DMS79 (cell line): ENCODE measurements around the gene ATAD5.
"Not testable (repeated sequence)": the region's sequence is repeated elsewhere in the genome, so short reads cannot be mapped to it uniquely, and the experiment has no call there.

Source experiments
- DNase-seq: peaks from one replicate; lab custom pipeline; 2025; lab: John Stamatoyannopoulos, UW

ATAD5 gene

DNA sequence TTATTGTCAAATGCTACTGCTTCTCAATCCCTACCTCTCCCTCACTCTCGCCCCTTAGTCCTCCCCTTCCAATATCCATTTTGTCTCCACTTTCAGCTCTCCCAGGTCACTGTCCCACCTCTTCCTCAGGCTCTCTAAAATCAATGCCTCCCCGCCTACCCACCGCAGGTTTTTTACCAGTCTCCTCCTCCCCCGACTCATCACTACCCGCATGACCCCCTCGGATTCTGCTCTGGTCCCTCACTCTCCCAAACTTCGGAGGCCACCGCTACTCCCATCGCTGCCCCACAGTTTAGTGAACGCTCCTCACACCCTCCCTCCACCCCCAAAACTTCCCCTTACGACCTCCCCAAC lies 7.8 kb upstream of the ATAD5 start:
- DNase-seq, result no peak

DNA sequence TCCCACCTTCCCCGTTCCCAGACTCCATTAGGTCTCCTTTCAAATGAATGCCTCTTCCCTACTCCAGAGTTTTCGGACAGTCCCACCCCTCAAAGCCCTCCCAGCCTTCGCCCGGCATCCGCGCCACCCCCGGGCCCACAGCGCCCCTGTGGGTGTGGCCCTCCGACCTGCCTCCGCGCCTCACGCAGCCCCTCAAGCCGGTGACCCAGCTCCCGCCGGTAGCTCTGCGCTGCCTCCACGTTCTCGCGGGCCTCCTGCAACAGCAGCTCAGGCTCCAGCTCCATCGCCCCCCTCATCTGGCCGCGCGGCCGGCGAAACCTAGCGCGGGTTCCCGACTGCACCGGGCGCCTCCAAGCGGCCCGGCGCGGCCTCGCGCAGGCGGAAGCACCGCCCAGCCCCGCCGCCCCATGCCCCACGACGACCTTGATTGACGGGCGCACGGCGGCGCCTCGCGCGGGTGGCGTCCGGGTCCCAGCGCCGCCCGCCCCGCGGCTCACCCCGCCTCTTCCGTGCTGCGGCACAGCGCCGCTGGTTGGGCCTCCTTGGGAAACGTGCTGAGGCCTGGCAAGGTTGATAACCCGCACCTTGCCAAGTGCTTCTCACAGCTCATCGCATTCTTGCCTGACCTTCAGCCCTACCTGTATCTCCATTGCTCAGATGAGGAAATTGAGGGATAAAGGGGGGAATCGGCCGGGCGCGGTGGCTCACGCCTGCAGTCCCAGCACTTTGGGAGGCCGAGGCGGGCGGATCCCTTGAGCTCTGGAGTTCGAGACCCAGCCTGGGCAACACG lies 7.2 kb upstream of the ATAD5 start, which contains the start of gene CRLF3:
Gene CRLF3, minus strand, starts transcription at position 337 of the 790 bp plus-strand sequence. Its CDS starts 41 bp downstream, at position 296.
- peak; percentile 60 for DNase-seq

DNA sequence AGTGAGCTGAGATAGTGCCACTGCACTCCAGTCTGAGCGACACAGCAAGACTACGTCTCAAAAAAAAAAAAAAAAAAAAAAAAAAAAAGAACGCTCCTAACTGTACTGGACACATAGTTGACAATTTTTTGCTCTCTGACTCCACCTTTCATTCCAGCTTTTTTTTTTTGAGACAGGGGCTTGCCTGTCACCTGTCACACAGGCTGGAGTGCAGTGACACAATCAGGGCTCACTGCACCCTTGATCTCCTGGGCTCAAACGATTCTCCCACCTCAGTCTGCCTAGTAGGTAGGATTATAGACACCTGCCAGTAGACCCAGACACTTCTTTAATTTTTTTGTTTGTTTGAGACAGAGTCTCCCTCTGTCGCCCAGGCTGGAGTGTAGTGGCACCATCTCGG lies 4.7 kb upstream of the ATAD5 start:
- no peak for DNase-seq

DNA sequence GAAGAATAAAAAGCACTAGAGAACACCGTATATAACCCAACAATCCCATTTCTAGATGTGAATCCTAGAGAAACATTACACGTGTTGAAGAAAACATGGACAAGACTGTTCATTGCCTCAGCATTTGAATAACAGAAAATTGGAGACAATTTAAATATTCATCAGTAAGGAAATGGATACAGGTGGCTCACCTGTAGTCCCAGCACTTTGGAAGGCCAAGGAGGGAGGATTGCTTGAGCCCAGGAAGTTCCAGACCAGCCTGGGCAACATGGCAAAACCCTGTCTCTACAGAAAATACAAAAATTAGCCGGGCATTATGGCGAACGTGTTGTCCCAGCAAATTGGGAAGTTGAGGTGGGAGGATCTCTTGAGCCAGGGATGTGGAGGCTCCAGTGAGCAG lies 2.7 kb upstream of the ATAD5 start:
- no peak for DNase-seq

DNA sequence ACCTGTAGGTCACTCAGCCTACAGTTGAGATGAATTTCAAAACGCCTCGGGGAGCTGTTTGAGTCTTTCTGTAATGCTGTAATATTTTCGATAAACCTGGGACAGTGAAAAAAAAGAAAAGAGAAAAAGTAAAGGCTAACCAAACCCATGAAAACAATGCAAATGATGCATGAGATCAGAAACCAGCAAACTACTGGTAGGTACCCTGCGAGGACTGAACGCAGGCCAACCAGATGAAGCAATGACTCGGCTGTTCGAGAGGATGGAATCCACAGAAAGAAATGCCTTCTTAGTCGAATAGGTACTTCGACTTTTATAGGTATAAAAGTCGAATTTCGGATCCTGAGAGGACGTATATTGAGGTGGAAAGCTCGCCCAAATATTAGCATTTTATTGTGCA lies 509 bp upstream of the ATAD5 start:
- DNase-seq, result no peak

DNA sequence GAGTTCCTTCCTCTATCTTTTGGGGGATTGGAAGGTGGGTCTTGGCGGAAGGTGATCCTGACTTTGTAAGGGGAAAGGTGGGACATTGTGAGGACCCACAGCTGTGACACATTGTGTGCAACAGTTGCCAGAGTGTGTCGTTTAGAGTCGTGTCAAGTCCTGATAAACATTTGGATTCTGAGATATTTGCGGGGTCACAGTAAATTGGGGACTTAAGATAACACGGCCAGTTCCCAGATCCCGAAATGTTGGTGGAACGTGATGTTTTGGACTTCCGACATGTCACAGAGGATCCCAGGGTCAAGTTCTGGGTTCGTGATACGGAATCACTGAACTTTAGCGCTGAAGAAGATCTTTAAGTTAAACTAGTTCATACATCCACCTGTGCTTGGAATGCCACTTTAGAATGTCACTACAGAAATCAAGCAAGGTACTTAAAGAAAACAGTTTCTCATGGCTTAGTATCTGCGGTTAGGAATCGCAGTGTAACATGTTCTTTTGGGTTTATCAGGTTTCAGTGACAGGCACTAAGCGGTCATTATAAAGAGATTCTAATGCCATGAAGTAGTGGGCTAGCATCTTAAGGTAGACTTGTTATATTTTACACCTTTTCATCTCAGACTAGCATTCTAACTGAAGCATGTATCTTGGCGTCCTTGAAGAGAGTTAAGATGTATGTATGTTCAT lies 815 bp downstream of the ATAD5 start:
- no peak for DNase-seq

DNA sequence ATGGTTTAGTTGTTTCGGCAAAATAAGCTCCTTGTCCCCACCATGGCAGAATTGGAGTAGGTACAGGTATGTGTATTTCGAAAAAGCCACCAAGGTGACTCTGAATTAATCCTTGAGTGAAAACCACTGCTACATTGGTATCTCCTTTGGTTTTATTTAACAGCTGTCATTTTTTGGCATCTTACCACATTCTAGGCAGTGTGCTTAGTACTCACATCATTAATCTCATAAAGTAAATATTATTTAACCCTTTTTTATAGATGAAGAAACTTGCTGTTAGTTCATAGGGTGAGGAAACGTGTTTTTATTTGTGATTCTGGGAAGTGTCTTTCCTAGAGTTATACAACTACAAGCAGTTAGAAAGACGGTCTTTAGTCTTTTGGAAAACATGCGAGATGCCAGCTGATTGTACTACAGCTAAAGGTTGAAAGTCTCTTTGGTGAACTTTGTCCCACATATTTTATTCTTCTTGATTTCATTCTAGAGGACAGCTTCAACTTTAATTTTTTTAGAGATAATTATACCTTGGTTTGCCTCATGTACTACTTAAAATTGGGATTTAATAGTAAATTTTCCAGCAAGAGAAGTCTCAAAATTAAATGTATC lies 6.5 kb downstream of the ATAD5 start:
- DNase-seq, result no peak

DNA sequence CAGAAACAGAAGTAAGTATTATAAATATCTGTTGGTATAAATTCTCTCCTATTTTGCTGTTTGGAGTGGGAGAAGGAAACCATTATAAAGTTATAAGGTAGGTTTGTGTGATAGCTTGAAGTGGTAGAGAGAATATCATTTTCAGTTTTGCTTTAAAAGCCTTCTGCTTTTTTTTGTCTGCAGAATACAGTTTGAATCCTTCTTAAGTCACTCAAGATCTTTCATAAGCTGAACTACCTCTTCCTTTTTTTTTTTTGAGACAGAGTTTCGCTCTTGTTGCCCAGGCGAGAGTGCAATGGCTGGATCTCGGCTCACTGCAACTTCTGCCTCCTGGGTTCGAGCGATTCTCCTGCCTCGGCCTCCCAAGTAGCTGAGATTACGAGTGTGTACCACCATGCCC lies 9.0 kb downstream of the ATAD5 start:
- no peak for DNase-seq

DNA sequence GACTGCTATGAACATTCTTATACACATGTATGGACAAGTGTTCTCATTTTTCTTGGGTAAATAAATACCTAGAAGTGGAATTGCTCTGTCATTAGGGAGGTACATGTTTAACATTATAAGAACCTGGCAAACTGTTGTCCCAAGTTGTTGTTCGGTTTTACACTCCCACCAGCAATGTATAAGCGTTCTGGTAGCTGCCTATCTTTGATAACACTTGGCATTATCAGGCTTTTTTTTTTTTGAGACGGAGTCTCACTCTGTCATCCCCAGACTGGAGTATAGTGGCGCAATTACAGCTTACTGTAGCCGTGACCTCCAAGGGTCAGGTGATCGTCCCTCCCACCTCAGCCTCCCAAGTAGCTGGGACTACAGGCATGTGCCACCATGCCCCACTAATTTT lies 16.3 kb downstream of the ATAD5 start:
- no peak for DNase-seq

DNA sequence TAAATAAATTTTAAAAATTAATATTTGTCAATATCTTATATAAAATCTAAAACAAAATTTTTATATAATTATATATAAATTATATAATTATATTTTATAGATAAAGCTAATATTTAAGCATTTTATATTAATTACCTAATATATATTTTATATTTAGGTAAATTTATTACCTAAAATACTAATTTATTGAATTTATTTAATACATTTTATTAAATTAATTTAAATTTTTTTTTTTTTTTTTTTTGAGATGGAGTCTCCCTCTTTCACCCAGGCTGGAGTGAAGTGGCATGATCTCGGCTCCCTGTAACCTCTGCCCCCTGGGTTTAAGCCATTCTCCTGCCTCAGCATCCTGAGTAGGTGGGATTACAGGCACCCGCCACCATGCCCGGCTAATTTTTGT lies 22.4 kb downstream of the ATAD5 start:
- no peak for DNase-seq

DNA sequence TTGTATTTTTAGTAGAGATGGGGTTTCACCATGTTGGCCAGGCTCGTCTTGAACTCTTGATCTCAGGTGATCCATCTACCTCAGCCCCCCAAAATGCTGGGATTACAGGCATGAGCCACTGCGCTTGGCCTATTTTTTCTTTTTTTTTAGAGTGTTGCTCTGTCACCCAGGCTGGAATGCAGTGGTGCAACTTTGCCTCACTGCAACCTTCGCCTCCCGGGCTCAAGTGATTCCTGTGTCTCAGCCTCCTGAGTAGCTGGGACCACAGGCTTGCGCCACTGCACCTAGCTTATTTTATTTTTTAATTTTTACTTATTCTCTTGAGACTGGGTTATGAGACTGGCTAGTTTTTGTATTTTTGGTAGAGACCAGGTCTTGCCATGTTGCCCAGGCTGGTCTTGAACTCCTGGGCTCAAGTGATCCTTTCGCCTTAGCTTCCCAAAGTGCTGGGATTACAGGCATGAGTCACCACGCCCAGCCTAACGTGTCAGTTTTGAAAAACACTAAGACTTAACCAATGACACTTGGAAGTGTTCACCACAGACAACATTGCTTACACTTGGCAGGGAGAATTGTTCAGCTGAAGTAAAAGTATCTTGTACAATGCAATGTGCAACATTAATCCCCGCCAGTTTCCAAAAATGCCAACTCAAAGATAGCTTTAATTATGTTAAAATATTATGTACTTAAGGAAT lies 26.9 kb downstream of the ATAD5 start:
- DNase-seq, result no peak

DNA sequence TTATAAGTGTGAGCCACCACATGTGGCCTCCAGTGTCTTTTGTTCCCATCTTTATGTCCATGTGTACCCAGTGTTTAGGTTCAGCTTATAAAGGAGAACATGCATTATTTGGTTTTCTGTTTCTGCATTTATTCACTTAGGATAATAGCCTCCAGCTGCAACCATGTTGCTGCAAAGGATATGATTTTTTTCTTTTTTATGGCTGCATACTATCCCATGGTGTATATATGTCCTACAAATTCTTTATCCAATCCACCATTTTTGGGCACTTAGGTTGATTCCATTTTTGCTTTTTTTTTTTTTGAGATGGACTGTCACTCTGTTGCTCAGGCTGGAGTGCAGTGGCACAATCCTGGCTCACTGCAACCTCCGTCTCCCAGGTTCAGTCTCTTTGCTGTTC lies 32.9 kb downstream of the ATAD5 start:
- DNase-seq, result no peak

DNA sequence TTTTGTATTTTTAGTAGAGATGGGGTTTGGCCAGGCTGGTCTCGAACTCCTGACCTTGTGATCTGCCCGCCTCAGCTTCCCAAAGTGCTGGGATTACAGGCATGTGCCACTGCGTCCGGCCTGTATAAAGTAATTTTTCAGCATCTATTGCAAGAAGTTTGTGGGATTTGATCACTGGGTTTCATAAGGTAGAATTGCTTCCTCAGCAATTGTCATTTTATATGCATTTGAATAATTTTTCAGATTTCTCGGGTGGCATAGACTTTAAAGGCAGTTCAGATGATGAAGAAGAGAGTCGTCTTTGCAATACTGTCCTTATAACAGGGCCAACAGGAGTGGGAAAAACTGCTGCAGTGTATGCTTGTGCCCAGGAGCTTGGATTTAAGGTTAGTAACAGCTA lies 37.2 kb downstream of the ATAD5 start:
- DNase-seq, result no peak

DNA sequence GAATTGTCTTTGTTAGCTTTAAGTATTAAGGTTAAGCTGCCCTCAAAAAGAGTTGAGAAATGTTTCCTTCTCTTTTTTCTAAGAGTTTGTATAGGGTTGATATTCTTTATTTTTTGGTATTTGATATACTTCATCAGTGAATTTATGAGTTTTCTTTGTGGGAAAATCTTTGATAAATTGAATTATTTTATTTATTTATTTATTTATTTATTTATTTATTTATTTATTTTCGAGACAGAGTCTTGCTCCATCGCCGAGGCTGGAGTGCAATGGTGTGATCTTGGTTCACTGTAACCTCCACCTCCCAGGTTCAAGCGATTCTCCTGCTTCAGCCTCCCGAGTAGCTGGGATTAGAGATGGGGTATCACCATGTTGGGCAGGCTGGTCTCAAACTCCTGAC lies 54.4 kb downstream of the ATAD5 start:
- DNase-seq, result no peak

DNA sequence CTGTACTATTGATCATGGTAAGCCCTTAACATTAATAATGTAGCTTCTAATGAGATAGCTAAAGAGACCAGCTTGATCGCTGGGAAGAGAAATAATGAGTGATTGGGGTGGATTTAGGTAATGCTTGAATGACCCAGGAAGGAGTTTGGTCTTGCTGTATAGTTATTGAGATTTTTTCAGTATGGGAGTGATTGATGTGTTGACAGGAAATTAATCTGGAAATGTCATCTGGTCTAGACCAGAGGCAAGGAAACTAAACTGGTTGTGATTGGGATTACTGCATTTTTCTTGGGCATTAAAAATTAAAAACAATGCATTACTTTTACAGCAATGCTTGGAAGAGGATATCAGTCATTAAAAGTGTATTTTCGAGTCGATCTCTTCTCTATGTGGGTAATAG lies 62.5 kb downstream of the ATAD5 start:
- no peak for DNase-seq

DNA sequence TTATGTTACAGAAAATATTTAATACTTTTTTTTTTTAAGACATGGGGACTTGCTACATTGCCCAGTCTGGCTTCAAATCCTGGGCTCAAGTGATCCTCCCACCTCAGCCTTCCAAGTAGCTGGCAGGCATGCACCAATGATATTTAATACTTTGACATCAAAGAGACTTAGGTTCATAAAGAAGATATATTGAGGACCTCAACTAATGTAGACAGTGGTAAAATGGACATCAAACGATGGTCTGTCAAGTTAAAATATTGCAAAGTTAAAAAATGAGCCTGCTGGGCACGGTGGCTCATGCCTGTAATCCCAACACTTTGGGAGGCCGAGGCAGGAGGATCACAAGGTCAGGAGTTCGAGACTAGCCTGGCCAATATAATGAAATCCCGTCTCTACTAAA lies 65.5 kb downstream of the ATAD5 start:
- DNase-seq, result no peak

DNA sequence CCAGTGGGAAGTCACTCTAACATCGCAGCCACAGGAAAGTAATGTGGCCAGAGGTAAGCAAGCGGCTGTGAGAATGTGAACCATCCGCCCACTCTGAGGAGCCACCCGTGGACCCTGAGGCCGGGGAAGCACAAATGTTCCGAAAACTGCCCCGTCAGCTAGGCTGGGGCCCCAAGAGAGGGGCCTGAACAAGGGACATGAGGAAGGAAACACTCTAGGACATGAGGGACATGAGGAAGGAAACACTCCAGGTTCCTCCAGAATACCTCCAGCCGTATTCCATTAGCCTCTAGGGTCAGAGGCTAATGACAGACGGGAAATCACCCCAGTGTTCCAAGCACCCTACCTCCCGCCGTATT lies 74.0 kb downstream of the ATAD5 start:
- DNase-seq, result no peak

DNA sequence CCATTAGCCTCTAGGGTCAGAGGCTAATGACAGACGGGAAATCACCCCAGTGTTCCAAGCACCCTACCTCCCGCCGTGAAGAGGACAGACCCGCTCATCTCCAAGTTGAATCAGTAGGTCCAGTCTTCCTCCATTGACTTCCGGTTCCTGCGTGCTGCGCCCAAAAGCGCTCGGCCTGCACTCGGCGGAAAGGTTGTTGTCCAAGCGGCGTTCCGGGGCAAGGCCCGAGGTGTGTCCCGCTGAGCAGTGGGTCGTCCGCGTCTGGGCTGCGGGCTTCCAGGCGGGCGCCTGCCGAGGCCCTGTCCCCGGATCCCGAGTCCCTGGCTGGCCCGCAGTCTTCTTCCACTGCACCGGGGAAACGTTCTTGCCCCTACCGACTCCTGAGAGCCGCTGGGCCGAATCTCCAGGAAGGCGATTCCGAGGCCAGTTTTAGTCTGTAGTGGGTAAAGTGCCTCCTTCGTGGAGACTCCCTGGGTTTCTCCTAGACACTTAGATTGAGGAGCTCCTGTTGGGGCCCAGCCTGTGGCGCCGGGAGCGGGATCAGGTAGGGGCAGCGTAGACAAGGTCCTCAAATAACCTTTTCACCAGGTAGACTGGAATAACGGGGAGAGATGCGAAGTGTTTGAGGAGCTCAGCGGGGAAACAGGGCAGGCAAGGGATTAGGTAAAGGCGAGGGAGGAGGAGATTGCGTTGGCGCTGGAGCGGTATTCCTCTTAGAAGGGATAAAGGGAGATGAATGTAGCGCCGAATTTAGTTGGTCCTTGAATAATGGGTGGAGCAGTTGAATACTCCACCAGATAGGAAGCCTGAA lies 74.5 kb downstream of the ATAD5 start, which contains the start of gene TEFM:
Gene TEFM, minus strand, starts transcription at position 138 of the 811 bp plus-strand sequence. Its CDS starts 40 bp downstream, at position 98.
- peak; percentile 90 for DNase-seq

DNA sequence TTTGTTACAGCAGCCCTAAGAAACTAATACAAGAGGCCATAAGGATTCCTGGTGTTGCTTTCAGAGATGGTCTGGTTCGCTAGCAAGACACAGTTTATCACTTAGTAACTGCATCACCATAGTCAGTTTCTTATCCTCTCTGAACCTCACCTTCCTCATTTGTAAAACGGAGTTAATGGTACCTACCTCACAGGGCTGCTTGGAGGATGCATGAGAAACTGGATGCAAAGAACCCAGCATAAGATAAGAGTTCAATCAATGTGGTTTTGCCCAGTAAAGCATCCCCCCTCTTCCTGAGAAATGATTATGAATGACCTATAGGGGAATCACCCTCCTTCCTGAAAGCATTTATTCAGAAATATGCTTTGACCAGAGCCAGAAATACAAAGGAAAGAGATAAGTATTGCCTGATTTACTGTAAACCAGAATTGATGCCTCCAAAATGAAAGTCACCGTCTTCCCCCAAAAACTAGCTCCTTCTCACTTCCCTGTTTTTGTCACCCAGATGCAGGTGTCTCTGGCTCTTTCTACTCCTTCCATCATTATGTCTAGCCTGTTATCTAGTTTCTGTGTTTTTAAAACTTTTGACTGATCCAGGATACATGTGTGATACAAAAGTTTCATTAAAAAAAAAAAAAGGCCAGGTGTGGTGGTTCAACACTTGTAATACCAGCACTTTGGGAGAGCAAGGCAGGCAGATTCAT lies 77.1 kb downstream of the ATAD5 start:
- no peak for DNase-seq

DNA sequence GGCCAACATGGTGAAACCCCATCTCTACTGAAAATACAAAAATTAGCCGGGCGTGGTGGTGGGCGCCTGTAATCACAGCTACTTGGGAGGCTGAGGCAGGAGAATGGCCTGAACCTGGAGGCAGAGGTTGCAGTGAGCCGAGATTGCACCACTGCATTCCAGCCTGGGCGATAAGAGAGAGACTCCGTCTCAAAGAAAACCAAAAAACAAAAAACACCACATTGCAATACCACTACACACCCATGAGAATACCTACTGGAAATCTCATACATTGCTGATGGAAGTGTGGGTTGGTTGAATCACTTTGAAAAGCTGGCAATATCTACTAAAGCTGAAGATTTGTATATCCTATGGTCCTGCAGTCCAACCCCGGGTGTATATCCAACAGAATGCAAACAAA lies 78.4 kb downstream of the ATAD5 start:
- DNase-seq, result not testable (repeated sequence)

DNA sequence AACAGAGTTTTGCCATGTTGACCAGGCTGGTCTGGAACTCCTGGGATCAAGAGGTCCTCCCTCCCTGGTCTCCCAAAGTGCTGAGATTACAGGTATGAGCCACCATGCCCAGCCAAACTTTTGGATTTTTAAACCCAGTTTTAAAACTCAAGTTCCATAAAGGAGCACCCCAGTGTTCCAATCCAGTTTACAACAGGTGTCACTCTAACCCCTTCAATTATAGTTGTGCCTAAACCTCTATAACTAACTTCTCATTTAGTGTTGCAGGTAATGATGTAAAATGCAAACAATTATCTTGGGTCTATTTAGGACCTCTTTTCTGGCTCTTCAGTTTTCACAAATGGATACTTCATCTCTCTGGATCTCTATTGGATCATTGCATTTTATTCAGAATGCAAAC lies 82.2 kb downstream of the ATAD5 start:
- no peak for DNase-seq
